Peyer's patch (tissue), 4 donors: Measurements from ENCODE around the gene GSTM4.

Source experiments
- CTCF ChIP-seq, 6 experiments: fragments of 450-650 bp in 4 of 6; fragments of 200-600 bp in 2 of 6; sonication (generic) in 1 of 6; IDR thresholded peaks; one replicate each; pipeline ENCODE4 v1.5.1; 2017 to 2019; ENCODE audit warnings: antibody characterized with exemption in 6 of 6, mild to moderate bottlenecking in 3 of 6, moderate library complexity in 1 of 6
- POLR2A ChIP-seq, 2 donors: fragments of 450-650 bp; IDR thresholded peaks; one replicate each; pipeline ENCODE4 v1.5.1; 2017; ENCODE audit warnings: antibody characterized with exemption in 2 of 2, mild to moderate bottlenecking in 2 of 2, moderate library complexity in 2 of 2

DNA sequence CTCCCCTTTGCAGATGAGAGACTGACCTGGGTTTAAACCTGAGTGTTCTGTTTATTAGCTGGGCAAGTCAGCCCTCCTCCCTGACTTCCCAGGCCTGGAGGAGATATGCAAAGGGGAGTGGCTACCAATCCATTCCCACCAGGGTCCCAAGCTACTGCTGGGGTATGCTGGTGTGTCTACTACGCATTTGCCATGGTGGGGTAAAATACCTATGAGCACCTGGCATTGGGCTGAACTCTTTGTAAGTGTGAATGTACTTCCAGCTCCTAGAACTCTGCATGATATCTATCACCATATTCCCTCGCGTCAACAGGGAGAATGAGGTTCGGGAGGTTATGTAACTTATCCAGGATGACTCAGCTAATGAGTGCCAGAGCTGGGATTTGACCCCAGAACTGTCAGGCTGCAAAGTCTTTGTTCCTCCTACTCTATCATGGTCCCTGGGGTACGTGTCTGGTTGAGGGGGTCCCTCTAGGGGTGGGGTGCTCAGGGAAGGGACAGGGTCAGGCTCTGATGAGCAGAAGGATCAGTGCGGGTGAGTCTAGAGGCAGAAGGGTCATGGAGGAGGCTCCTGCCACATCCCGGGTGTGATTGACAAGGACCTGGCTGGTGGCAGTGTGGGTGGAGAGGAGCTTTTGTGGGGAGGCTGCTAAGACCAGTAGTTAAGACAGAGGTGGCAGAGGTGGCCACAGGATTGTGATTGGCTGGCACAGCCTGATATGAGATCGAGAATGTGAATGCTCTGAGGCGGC, 19.5 kb upstream of the GSTM4 start:
- TF ChIP-seq CTCF (IDR thresholded peaks at IDR 0.05) = no peak
- peak in 1 of 2 donors; percentile 5 for TF ChIP-seq POLR2A (IDR thresholded peaks at IDR 0.05)
